Common myeloid progenitor, CD34-positive (primary cell): Measurements from ENCODE around the gene RASGRP3.

ENCODE experiments used
- CTCF ChIA-PET: fragments of 350-600 bp; sonication (Branson Sonifier 250); formaldehyde crosslinking; loops from one replicate; lab custom pipeline; 2021; ENCODE audit warnings: antibody characterized with exemption; lab: Charles Lee
- POLR2A ChIA-PET: fragments of 350-600 bp; sonication (Branson Sonifier 250); formaldehyde crosslinking; loops from one replicate; lab custom pipeline; 2021; ENCODE audit warnings: antibody characterized with exemption; lab: Charles Lee
- DNase-seq, 3 donors: peaks; one replicate each; pipeline versions ENCODE4 v3.0.0 to v3.0.0-alpha.2; 2013
- H3K27ac ChIP-seq, 2 experiments: 1 replicate in 1 of 2; 2 replicates in 1 of 2; pipeline ENCODE4 v1.7.0; 2013; ENCODE audit warnings: inconsistent platforms in 2 of 2, low read length in 2 of 2, mild to moderate bottlenecking in 2 of 2, low read depth in 1 of 2, moderate library complexity in 1 of 2; ENCODE audit not compliant: severe bottlenecking in 2 of 2, insufficient read depth in 1 of 2, poor library complexity in 1 of 2
- H3K27me3 ChIP-seq, 5 experiments: replicated peaks in 2 of 5; 1 replicate in 3 of 5; 2 replicates in 2 of 5; pipeline versions ENCODE4 v1.6.1 to v1.7.0; 2013; ENCODE audit warnings: low read length in 4 of 5, mild to moderate bottlenecking in 2 of 5, moderate library complexity in 2 of 5, inconsistent platforms in 1 of 5; ENCODE audit not compliant: insufficient read depth in 5 of 5, control insufficient read depth in 4 of 5
- H3K36me3 ChIP-seq, 4 experiments: 1 replicate in 2 of 4; 2 replicates in 2 of 4; pipeline versions ENCODE4 v1.6.1 to v1.7.0; 2013; ENCODE audit warnings: low read length in 3 of 4, control low read depth in 1 of 4, mild to moderate bottlenecking in 1 of 4; ENCODE audit not compliant: control insufficient read depth in 4 of 4, insufficient read depth in 4 of 4
- H3K4me1 ChIP-seq, 4 experiments: 1 replicate in 3 of 4; 2 replicates in 1 of 4; pipeline versions ENCODE4 v1.6.1 to v1.7.1; 2013; ENCODE audit warnings: low read length in 3 of 4, mild to moderate bottlenecking in 3 of 4, control low read depth in 1 of 4, inconsistent platforms in 1 of 4, moderate library complexity in 1 of 4; ENCODE audit not compliant: control insufficient read depth in 4 of 4, insufficient read depth in 4 of 4; ENCODE audit errors: control extremely low read depth in 1 of 4
- H3K4me3 ChIP-seq, 7 experiments: 1 replicate in 4 of 7; 2 replicates in 3 of 7; pipeline versions ENCODE4 v1.5.1 to v1.7.0; 2013; ENCODE audit warnings: mild to moderate bottlenecking in 7 of 7, low read length in 6 of 7, moderate library complexity in 6 of 7, inconsistent platforms in 2 of 7, low read depth in 2 of 7, control low read depth in 1 of 7; ENCODE audit not compliant: insufficient read depth in 4 of 7, control insufficient read depth in 1 of 7; ENCODE audit errors: extremely low read depth in 1 of 7
- H3K9me3 ChIP-seq, 5 experiments: 1 replicate in 4 of 5; 2 replicates in 1 of 5; pipeline versions ENCODE4 v1.6.1 to v1.7.1; 2013; ENCODE audit warnings: low read length in 4 of 5, mild to moderate bottlenecking in 2 of 5, inconsistent platforms in 1 of 5, low read depth in 1 of 5, moderate library complexity in 1 of 5; ENCODE audit not compliant: control insufficient read depth in 4 of 5, insufficient read depth in 2 of 5; ENCODE audit errors: control extremely low read depth in 1 of 5
- WGBS: methylation state at CpG from one replicate; pipeline ENCODE4 v1.1.5; 2013; ENCODE audit not compliant: insufficient coverage; 5-methylcytosine and 5-hydroxymethylcytosine counted together

The RASGRP3 gene

DNA sequence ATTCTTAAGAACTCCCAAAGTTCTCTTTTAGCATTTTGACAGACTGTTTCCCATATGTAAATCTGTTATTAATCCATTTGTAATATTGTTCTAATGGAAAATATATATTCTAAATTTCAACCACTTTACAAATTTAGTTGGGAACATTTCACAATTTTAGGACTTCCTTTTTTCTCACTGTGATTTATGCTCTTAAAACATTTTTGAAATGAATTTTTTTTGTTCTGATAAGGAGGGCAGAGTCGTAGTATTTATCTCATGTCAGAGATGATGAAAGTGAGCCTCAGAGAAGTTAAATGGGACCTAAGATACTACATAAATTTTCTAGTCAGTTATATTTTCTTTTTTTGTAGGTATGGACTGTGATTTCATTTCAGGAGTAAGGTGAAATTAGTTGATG lies 26.6 kb downstream of the RASGRP3 start:
- ChIA-PET CTCF (interaction anchor here (1.4 to 2.0 kb wide), 4 partner anchors 17 to 58 kb away, joined by 3 to 4 read pairs (median 4); no protein-coding TSS in a partner anchor), POLR2A (no interaction called here)
- no peak overlapping the region for H3K4me3 ChIP-seq
- H3K4me1 ChIP-seq = peaks cover 8 to 42% (median 31%) of the 10 kb centered on the region in 4 experiments
- H3K9me3 ChIP-seq = no peaks in the 10 kb centered on the region
- no peaks in the 10 kb centered on the region for H3K27me3 ChIP-seq
- no peak overlapping the region for H3K27ac ChIP-seq
- WGBS = no CpG with 5 or more reads among the region's 1 CpG
- H3K36me3 ChIP-seq = no peaks in the 10 kb centered on the region
- DNase-seq = peak in 2 of 3 donors; percentile 27 to 38

DNA sequence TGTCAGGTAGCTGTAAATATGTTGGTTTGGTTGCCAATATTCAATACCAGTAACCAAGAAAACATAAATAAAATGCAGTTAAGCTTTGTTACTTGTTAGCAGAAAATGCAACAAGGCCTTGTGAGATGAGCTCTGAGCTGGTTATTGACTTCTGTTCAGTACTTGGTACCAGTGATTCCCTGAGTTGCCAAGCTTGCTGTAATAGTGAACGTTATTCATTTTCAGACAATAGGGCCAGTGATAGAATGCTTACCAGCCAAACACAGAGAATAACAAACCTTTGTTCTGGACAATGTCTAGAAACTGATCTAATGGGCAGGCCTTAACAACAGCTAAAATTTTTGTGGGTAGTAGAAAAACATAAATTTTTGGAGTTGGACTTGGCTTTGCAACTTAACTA lies 29.5 kb downstream of the RASGRP3 start:
- H3K27ac ChIP-seq = no peak overlapping the region
- ChIA-PET CTCF (no interaction called here), POLR2A (no interaction called here)
- no peak for DNase-seq
- no peak overlapping the region for H3K4me3 ChIP-seq
- WGBS = 100% methylated on average over 1 of the region's 1 CpG
- H3K27me3 ChIP-seq = no peaks in the 10 kb centered on the region
- H3K4me1 ChIP-seq = peaks cover 0 to 20% (median 11%) of the 10 kb centered on the region in 4 experiments
- H3K9me3 ChIP-seq = no peaks in the 10 kb centered on the region
- no peaks in the 10 kb centered on the region for H3K36me3 ChIP-seq

DNA sequence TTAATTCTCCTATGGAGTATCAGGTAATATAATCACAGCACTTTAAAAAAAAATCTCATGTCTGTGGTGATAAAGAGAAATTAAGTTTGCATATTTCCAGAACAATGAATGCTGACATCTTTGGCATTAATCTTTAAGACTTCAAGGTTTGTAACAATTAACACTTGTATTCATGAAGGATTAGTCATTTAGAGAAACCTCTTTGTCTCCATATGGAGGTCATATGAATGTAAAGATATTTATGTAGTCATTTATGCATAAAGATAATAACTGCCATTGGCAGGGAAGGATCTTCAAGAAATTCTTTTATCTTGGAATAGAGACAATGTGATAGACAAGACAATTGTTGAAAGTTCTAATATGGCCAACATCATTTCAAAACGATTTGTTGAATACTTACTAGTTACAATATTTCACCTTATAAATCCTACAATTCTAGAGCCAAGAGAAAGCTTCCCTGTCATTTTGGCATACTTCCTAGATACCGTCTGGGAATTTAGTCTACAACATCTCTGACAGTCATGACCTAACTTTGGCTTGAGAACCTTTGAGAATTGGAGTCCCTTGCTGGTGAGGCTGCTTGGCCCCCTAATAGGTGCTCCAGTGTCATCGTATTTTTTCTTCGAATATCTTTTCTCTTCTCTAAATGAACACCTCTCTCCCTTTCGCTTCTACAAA lies 33.6 kb downstream of the RASGRP3 start:
- H3K36me3 ChIP-seq = peaks cover 0 to 4% (median under 1%) of the 10 kb centered on the region in 4 experiments
- no peak overlapping the region for H3K4me3 ChIP-seq
- H3K9me3 ChIP-seq = no peaks in the 10 kb centered on the region
- H3K4me1 ChIP-seq = no peaks in the 10 kb centered on the region
- no peak overlapping the region for H3K27ac ChIP-seq
- ChIA-PET POLR2A (no interaction called here), CTCF (interaction anchor here (0.7 kb wide), 1 partner anchor 17 kb away, joined by 3 read pairs; no protein-coding TSS in a partner anchor)
- no peaks in the 10 kb centered on the region for H3K27me3 ChIP-seq
- WGBS = 92% methylated on average over 2 of the region's 5 CpGs
- no peak for DNase-seq

- DNase-seq = no peak
- no peaks in the 10 kb centered on the region for H3K4me1 ChIP-seq
- 100% methylated on average over 1 of the region's 4 CpGs for WGBS
- ChIA-PET POLR2A (no interaction called here), CTCF (no interaction called here)
- H3K4me3 ChIP-seq = no peak overlapping the region
- H3K36me3 ChIP-seq = peaks cover 0 to 6% (median 2%) of the 10 kb centered on the region in 4 experiments
- H3K27me3 ChIP-seq = no peaks in the 10 kb centered on the region
- H3K9me3 ChIP-seq = no peaks in the 10 kb centered on the region
- H3K27ac ChIP-seq = no peak overlapping the region
Observed at GRCh38 chr2:33510586-33510968, 34.1 kb downstream of the RASGRP3 start.

GRCh38 chr2:33511141-33511540 lies 34.7 kb downstream of the RASGRP3 start:
- no peak for DNase-seq
- H3K27ac ChIP-seq = no peak overlapping the region
- no peaks in the 10 kb centered on the region for H3K27me3 ChIP-seq
- ChIA-PET CTCF (no interaction called here), POLR2A (no interaction called here)
- WGBS = 100% methylated on average over 1 of the region's 1 CpG
- peaks cover 0 to 6% (median 2%) of the 10 kb centered on the region in 4 experiments for H3K36me3 ChIP-seq
- H3K9me3 ChIP-seq = no peaks in the 10 kb centered on the region
- H3K4me3 ChIP-seq = no peak overlapping the region
- no peaks in the 10 kb centered on the region for H3K4me1 ChIP-seq

- Histone ChIP-seq H3K36me3 (peaks cover 0 to 6% (median 2%) of the 10 kb centered on the region in 4 experiments), H3K27me3 (no peaks in the 10 kb centered on the region), H3K9me3 (no peaks in the 10 kb centered on the region), H3K4me3 (no peak overlapping the region), H3K4me1 (no peaks in the 10 kb centered on the region), H3K27ac (no peak overlapping the region)
- 96% methylated on average over 5 of the region's 5 CpGs for WGBS
- ChIA-PET CTCF (interaction anchor here (1.0 kb wide), 1 partner anchor 9 kb away, joined by 3 read pairs; no protein-coding TSS in a partner anchor), POLR2A (no interaction called here)
- no peak for DNase-seq
Observed at GRCh38 chr2:33512112-33512511, 35.7 kb downstream of the RASGRP3 start.

GRCh38 chr2:33513480-33513879 lies 37.0 kb downstream of the RASGRP3 start:
- POLR2A ChIA-PET = no interaction called here
- no peak for DNase-seq

More at GRCh38 chr2:33513480-33513879, 37.0 kb downstream of the RASGRP3 start:
- 100% methylated on average over 1 of the region's 3 CpGs for WGBS
- Histone ChIP-seq H3K36me3 (peaks cover 0 to 6% (median 2%) of the 10 kb centered on the region in 4 experiments), H3K9me3 (no peaks in the 10 kb centered on the region), H3K27me3 (no peaks in the 10 kb centered on the region), H3K27ac (no peak overlapping the region), H3K4me1 (no peaks in the 10 kb centered on the region), H3K4me3 (no peak overlapping the region)
- CTCF ChIA-PET = interaction anchor here (1.0 kb wide), 2 partner anchors 8 to 12 kb away, joined by 3 read pairs; no protein-coding TSS in a partner anchor
